ENCODE measurements around the gene ACACA. TPM values are rescaled to one million over a fixed set of nuclear protein-coding genes. Genes with fewer than 3 reads are reported as not detected.

The ACACA gene
- total RNA-seq, 4 donors from 2014 or later: 47.9 to 56.2 (median 51.4) TPM

- no peak overlapping the region for H3K4me3 ChIP-seq
- no peak for DNase-seq (ENCODE audit: low spot score in 2 of 2)
- H3K27ac ChIP-seq: no peak overlapping the region
- WGBS: 85% methylated on average over 6 of the region's 6 CpGs
- H3K9me3 ChIP-seq: no peaks in the 10 kb centered on the region
- H3K36me3 ChIP-seq: peaks cover 19% of the 10 kb centered on the region
- peaks cover 3% of the 10 kb centered on the region for H3K4me1 ChIP-seq
- no peak for TF ChIP-seq CTCF (IDR thresholded peaks at IDR 0.05)
- no peak for TF ChIP-seq POLR2A (IDR thresholded peaks at IDR 0.05)
- TF ChIP-seq EP300 (IDR thresholded peaks at IDR 0.05): no peak
- TF ChIP-seq POLR2AphosphoS5 (IDR thresholded peaks at IDR 0.05): no peak
- no peaks in the 10 kb centered on the region for H3K27me3 ChIP-seq
Observed at GRCh38 chr17:37280841-37281240, 125.8 kb downstream of the ACACA start.

- WGBS: 80% methylated on average over 2 of the region's 2 CpGs
- H3K4me3 ChIP-seq: no peak overlapping the region
- DNase-seq (ENCODE audit: low spot score in 2 of 2): no peak
- no peak for TF ChIP-seq POLR2AphosphoS5 (IDR thresholded peaks at IDR 0.05)
- no peak for TF ChIP-seq POLR2A (IDR thresholded peaks at IDR 0.05)
- TF ChIP-seq EP300 (IDR thresholded peaks at IDR 0.05): no peak
- no peak for TF ChIP-seq CTCF (IDR thresholded peaks at IDR 0.05)
- peaks cover 31% of the 10 kb centered on the region for H3K36me3 ChIP-seq
- H3K4me1 ChIP-seq: peaks cover 3% of the 10 kb centered on the region
- no peaks in the 10 kb centered on the region for H3K27me3 ChIP-seq
- no peaks in the 10 kb centered on the region for H3K9me3 ChIP-seq
- H3K27ac ChIP-seq: no peak overlapping the region
Observed at GRCh38 chr17:37278247-37278894, 128.3 kb downstream of the ACACA start.

- TF ChIP-seq POLR2A (IDR thresholded peaks at IDR 0.05) (no peak), CTCF (IDR thresholded peaks at IDR 0.05) (no peak), EP300 (IDR thresholded peaks at IDR 0.05) (no peak), POLR2AphosphoS5 (IDR thresholded peaks at IDR 0.05) (no peak)
- Histone ChIP-seq H3K4me1 (peaks cover 3% of the 10 kb centered on the region), H3K9me3 (no peaks in the 10 kb centered on the region), H3K4me3 (no peak overlapping the region), H3K27ac (no peak overlapping the region), H3K36me3 (peaks cover 23% of the 10 kb centered on the region), H3K27me3 (no peaks in the 10 kb centered on the region)
- 0% methylated on average over 1 of the region's 1 CpG for WGBS
- DNase-seq (ENCODE audit: low spot score in 2 of 2): no peak
Observed at GRCh38 chr17:37276475-37276874, 130.2 kb downstream of the ACACA start.

- no peaks in the 10 kb centered on the region for H3K27me3 ChIP-seq
- no peak overlapping the region for H3K4me3 ChIP-seq
- 77% methylated on average over 6 of the region's 6 CpGs for WGBS
- no peaks in the 10 kb centered on the region for H3K9me3 ChIP-seq
- H3K27ac ChIP-seq: no peak overlapping the region
- TF ChIP-seq CTCF (IDR thresholded peaks at IDR 0.05) (no peak), EP300 (IDR thresholded peaks at IDR 0.05) (no peak), POLR2AphosphoS5 (IDR thresholded peaks at IDR 0.05) (no peak), POLR2A (IDR thresholded peaks at IDR 0.05) (no peak)
- no peak for DNase-seq (ENCODE audit: low spot score in 2 of 2)
- peaks cover 18% of the 10 kb centered on the region for H3K36me3 ChIP-seq
- H3K4me1 ChIP-seq: peaks cover 3% of the 10 kb centered on the region
Observed at GRCh38 chr17:37274461-37274860, 132.2 kb downstream of the ACACA start.

- peaks cover 3% of the 10 kb centered on the region for H3K4me1 ChIP-seq
- no peak for TF ChIP-seq POLR2AphosphoS5 (IDR thresholded peaks at IDR 0.05)
- TF ChIP-seq CTCF (IDR thresholded peaks at IDR 0.05): no peak
- H3K36me3 ChIP-seq: peaks cover 18% of the 10 kb centered on the region
- H3K27ac ChIP-seq: no peak overlapping the region
- no peak for DNase-seq (ENCODE audit: low spot score in 2 of 2)
- H3K4me3 ChIP-seq: no peak overlapping the region
- 68% methylated on average over 3 of the region's 3 CpGs for WGBS
- H3K27me3 ChIP-seq: no peaks in the 10 kb centered on the region
- no peaks in the 10 kb centered on the region for H3K9me3 ChIP-seq
Observed at GRCh38 chr17:37273409-37274051, 133.1 kb downstream of the ACACA start.

Measured in suprapubic skin (tissue), 4 donors.